Adrenal gland (tissue), 5 donors: ENCODE measurements around the gene MICAL3.

Experiments
- CTCF ChIP-seq, 6 experiments: fragments of 450-650 bp in 4 of 6; fragments of 200-600 bp in 2 of 6; sonication (generic) in 1 of 6; IDR thresholded peaks; 1 replicate in 5 of 6; 2 replicates in 1 of 6; pipeline versions ENCODE4 v1.5.1 to v1.8.0; 2016 to 2021; ENCODE audit warnings: antibody characterized with exemption in 6 of 6, mild to moderate bottlenecking in 2 of 6, moderate library complexity in 1 of 6
- POLR2A ChIP-seq, 2 donors: fragments of 450-650 bp; IDR thresholded peaks; one replicate each; pipeline ENCODE4 v1.6.1; 2017; ENCODE audit warnings: antibody characterized with exemption in 2 of 2, mild to moderate bottlenecking in 2 of 2, moderate library complexity in 1 of 2
- donor health status: DM: no; HTN: no; CAD: no.

- TF ChIP-seq CTCF (IDR thresholded peaks at IDR 0.05): no peak
- no peak for TF ChIP-seq POLR2A (IDR thresholded peaks at IDR 0.05)
These were observed 10.9 kb downstream of the MICAL3 start for GRCh38 chr22:18013436-18013835.
